ENCODE measurements around the gene RASGRP4.
"Not testable (repeated sequence)": the region's sequence is repeated elsewhere in the genome, so short reads cannot be mapped to it uniquely, and the experiment has no call there.

The RASGRP4 gene

GRCh38 chr19:38412961-38413360 lies 13.1 kb downstream of the RASGRP4 start:
- H3K4me3 ChIP-seq (ENCODE audit: low read depth in 1 of 2, low read length in 1 of 2) = no peak overlapping the region
- H3K36me3 ChIP-seq = peaks cover 95% of the 10 kb centered on the region
- peak overlapping the region; percentile 27 for H3K27ac ChIP-seq
- TF ChIP-seq CTCF (IDR thresholded peaks at IDR 0.05) = no peak
- no peaks in the 10 kb centered on the region for H3K27me3 ChIP-seq
- H3K4me1 ChIP-seq (ENCODE audit: control insufficient read depth in 1 of 2, insufficient read depth in 1 of 2, low read depth in 1 of 2, low read length in 1 of 2) = peaks cover 22 to 26% of the 10 kb centered on the region in 2 experiments
- H3K9me3 ChIP-seq = no peaks in the 10 kb centered on the region

GRCh38 chr19:38412491-38412890 lies 13.5 kb downstream of the RASGRP4 start:
- Histone ChIP-seq H3K4me1 (ENCODE audit: control insufficient read depth in 1 of 2, insufficient read depth in 1 of 2, low read depth in 1 of 2, low read length in 1 of 2) (peaks cover 20 to 23% of the 10 kb centered on the region in 2 experiments), H3K36me3 (peaks cover 100% of the 10 kb centered on the region)
- no peak for TF ChIP-seq CTCF (IDR thresholded peaks at IDR 0.05)

GRCh38 chr19:38411898-38412297 lies 14.1 kb downstream of the RASGRP4 start:
- H3K27me3 ChIP-seq; H3K9me3 ChIP-seq; H3K4me3 ChIP-seq (ENCODE audit: low read depth in 1 of 2, low read length in 1 of 2): not testable (repeated sequence)
- Histone ChIP-seq H3K27ac (peak overlapping the region; percentile 27), H3K36me3 (peaks cover 100% of the 10 kb centered on the region), H3K4me1 (ENCODE audit: control insufficient read depth in 1 of 2, insufficient read depth in 1 of 2, low read depth in 1 of 2, low read length in 1 of 2) (peaks cover 14 to 17% of the 10 kb centered on the region in 2 experiments)

More at GRCh38 chr19:38412491-38412890, 13.5 kb downstream of the RASGRP4 start:
- Histone ChIP-seq H3K27ac (peak overlapping the region; percentile 27), H3K4me3 (ENCODE audit: low read depth in 1 of 2, low read length in 1 of 2) (no peak overlapping the region), H3K9me3 (no peaks in the 10 kb centered on the region), H3K27me3 (no peaks in the 10 kb centered on the region)

- Histone ChIP-seq H3K4me3 (ENCODE audit: low read depth in 1 of 2, low read length in 1 of 2) (no peak overlapping the region), H3K27ac (peak overlapping the region; percentile 54), H3K9me3 (no peaks in the 10 kb centered on the region), H3K4me1 (ENCODE audit: control insufficient read depth in 1 of 2, insufficient read depth in 1 of 2, low read depth in 1 of 2, low read length in 1 of 2) (peaks cover 11 to 13% of the 10 kb centered on the region in 2 experiments), H3K36me3 (peaks cover 100% of the 10 kb centered on the region), H3K27me3 (no peaks in the 10 kb centered on the region)
- no peak for TF ChIP-seq CTCF (IDR thresholded peaks at IDR 0.05)
Observed at GRCh38 chr19:38411041-38411712, 14.8 kb downstream of the RASGRP4 start.

- peaks cover 99% of the 10 kb centered on the region for H3K36me3 ChIP-seq
- H3K9me3 ChIP-seq = not testable (repeated sequence)
Observed at GRCh38 chr19:38410407-38410806, 15.6 kb downstream of the RASGRP4 start.

GRCh38 chr19:38409631-38410133 lies 16.3 kb downstream of the RASGRP4 start:
- peak overlapping the region; percentile 73 for H3K27ac ChIP-seq
- no peak for TF ChIP-seq CTCF (IDR thresholded peaks at IDR 0.05)

More at GRCh38 chr19:38410407-38410806, 15.6 kb downstream of the RASGRP4 start:
- Histone ChIP-seq H3K27ac (peak overlapping the region; percentile 54), H3K4me1 (ENCODE audit: control insufficient read depth in 1 of 2, insufficient read depth in 1 of 2, low read depth in 1 of 2, low read length in 1 of 2) (peaks cover 11 to 13% of the 10 kb centered on the region in 2 experiments)
- H3K4me3 ChIP-seq (ENCODE audit: low read depth in 1 of 2, low read length in 1 of 2); H3K27me3 ChIP-seq: not testable (repeated sequence)

More at GRCh38 chr19:38409631-38410133, 16.3 kb downstream of the RASGRP4 start:
- no peak overlapping the region for H3K4me3 ChIP-seq (ENCODE audit: low read depth in 1 of 2, low read length in 1 of 2)
- H3K9me3 ChIP-seq = no peaks in the 10 kb centered on the region
- H3K27me3 ChIP-seq = no peaks in the 10 kb centered on the region
- H3K4me1 ChIP-seq (ENCODE audit: control insufficient read depth in 1 of 2, insufficient read depth in 1 of 2, low read depth in 1 of 2, low read length in 1 of 2) = peaks cover 11 to 13% of the 10 kb centered on the region in 2 experiments
- peaks cover 99% of the 10 kb centered on the region for H3K36me3 ChIP-seq

Measured in neutrophil (primary cell).